NT2/D1 (cell line): Measurements from ENCODE around the gene PPBP.

ENCODE experiments used
- DNase-seq: peaks from one replicate; pipeline ENCODE4 v3.0.0-alpha.2; 2011; ENCODE audit warnings: low read depth, low spot score
- H3K27me3 ChIP-seq: 2 replicates; pipeline ENCODE4 v1.6.0; 2011; ENCODE audit warnings: mild to moderate bottlenecking; ENCODE audit not compliant: insufficient read length, insufficient read depth
- H3K36me3 ChIP-seq: 2 replicates; pipeline ENCODE4 v1.6.1; 2011; ENCODE audit warnings: mild to moderate bottlenecking, low read length, mixed read lengths; ENCODE audit not compliant: insufficient read depth, insufficient read length
- H3K4me1 ChIP-seq: 2 replicates; pipeline ENCODE4 v1.5.1; 2011; ENCODE audit not compliant: insufficient read depth, insufficient read length
- H3K4me3 ChIP-seq: 2 replicates; pipeline ENCODE4 v1.5.1; 2011; ENCODE audit warnings: low read depth; ENCODE audit not compliant: insufficient read length
- H3K9ac ChIP-seq: 2 replicates; pipeline ENCODE4 v1.6.0; 2011; ENCODE audit warnings: low read depth; ENCODE audit not compliant: insufficient read length
- H3K9me3 ChIP-seq: 2 replicates; pipeline ENCODE4 v1.5.1; 2011; ENCODE audit warnings: mild to moderate bottlenecking, low read length; ENCODE audit not compliant: insufficient read depth
- SUZ12 ChIP-seq: IDR thresholded peaks from 2 replicates; pipeline ENCODE4 v1.6.1; 2011; ENCODE audit not compliant: insufficient read length, insufficient read depth; ENCODE audit errors: extremely low read depth
- YY1 ChIP-seq: IDR thresholded peaks from 2 replicates; pipeline ENCODE4 v1.6.1; 2011; ENCODE audit not compliant: insufficient read length, insufficient read depth
- ZNF274 ChIP-seq: IDR thresholded peaks from 2 replicates; pipeline ENCODE4 v1.6.1; 2011; ENCODE audit warnings: mild to moderate bottlenecking, low read depth, low read length

Gene PPBP

DNA sequence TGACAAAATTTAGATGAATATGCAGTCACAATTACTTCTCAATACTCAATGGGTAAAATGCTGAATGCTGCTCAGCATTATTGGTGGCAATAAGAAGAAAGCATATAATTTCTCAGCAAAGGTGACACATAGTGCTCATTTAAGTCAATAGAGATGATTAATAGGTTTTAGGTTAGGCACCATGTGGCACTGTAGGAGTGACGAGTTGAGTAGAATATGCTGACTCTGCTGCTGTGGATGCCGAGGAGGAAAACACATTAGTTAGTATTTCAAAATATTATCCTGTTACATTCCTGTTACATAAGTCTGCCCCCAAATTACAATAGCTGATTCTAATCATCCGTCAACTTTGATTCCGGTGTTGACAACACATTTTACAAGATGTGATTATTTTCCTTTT lies 24.1 kb upstream of the PPBP start:
- no peak for DNase-seq
- no peak overlapping the region for H3K9ac ChIP-seq
- no peak overlapping the region for H3K4me3 ChIP-seq
- H3K4me1 ChIP-seq: no peaks in the 10 kb centered on the region
- no peaks in the 10 kb centered on the region for H3K27me3 ChIP-seq
- H3K9me3 ChIP-seq: no peaks in the 10 kb centered on the region
- TF ChIP-seq SUZ12: no peak
- H3K36me3 ChIP-seq: no peaks in the 10 kb centered on the region

DNA sequence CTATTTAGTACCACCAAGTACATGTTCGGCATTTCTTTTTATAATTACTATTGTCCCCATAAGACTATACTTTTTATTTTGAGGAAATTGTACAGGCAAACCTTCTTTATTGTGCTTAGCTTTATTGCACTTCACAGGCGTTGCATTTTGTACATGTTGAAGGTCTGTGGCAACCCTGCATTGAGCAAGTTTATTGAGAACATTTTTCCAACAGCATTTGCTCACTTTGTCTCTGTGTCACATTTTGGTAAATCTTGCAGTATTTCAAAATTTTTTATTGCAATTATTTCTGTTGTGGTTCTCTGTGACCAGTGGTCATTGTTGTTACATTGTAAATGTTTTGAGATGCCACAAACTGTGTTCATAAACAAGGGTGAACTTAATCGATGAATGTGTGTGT lies 21.3 kb upstream of the PPBP start:
- TF ChIP-seq ZNF274 (no peak), YY1 (no peak), SUZ12 (no peak)
- no peak overlapping the region for H3K4me3 ChIP-seq
- no peaks in the 10 kb centered on the region for H3K27me3 ChIP-seq
- no peaks in the 10 kb centered on the region for H3K4me1 ChIP-seq
- no peaks in the 10 kb centered on the region for H3K9me3 ChIP-seq
- H3K36me3 ChIP-seq: no peaks in the 10 kb centered on the region
- DNase-seq: no peak
- H3K9ac ChIP-seq: no peak overlapping the region

DNA sequence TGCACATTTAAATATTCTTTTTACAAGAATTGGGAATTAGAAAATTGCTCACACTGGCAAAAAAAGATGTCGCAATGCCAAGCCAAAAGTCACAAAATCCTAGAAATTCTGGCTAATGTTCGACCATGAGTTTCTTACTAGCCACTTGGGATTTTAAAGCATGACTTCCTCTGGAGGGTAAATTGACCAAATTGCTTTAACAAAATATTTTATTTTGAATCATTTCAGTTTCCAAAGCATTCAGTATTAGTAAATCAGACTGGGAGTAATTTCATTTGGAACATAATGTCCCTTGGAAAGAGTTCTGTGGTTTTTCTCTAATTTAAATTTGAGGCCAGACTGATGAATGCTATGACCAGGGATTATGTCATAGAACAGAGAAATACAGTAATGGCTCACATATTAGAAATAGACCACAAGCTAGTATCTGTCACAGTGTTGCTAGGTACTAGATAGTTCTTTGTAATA lies 18.1 kb upstream of the PPBP start:
- Histone ChIP-seq H3K9ac (no peak overlapping the region), H3K36me3 (no peaks in the 10 kb centered on the region), H3K27me3 (no peaks in the 10 kb centered on the region), H3K4me1 (no peaks in the 10 kb centered on the region), H3K4me3 (no peak overlapping the region), H3K9me3 (no peaks in the 10 kb centered on the region)
- no peak for TF ChIP-seq SUZ12
- no peak for TF ChIP-seq YY1
- TF ChIP-seq ZNF274: no peak
- no peak for DNase-seq

DNA sequence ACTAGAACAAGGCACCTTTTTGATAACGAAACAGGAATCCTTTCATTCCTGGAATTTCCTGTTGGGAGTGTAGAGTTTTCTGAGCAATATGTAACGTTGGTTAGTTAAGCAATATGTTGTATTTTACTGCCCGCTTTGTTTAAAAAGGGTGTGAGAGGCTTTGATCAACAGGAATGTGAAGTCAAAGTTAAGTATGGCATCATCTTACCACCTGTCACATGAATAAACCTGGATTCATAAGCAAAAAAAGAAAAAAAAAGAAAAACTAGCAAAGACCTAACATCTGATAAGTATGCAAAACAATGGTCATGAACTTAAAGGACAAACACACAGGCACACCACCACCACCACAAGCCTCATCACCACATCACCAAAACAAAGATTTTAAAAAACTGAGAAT lies 17.5 kb upstream of the PPBP start:
- TF ChIP-seq YY1: no peak
- no peak for TF ChIP-seq ZNF274
- TF ChIP-seq SUZ12: no peak
- no peak for DNase-seq
- H3K27me3 ChIP-seq: no peaks in the 10 kb centered on the region
- H3K9ac ChIP-seq: no peak overlapping the region
- H3K4me1 ChIP-seq: no peaks in the 10 kb centered on the region
- H3K9me3 ChIP-seq: no peaks in the 10 kb centered on the region
- H3K4me3 ChIP-seq: no peak overlapping the region
- H3K36me3 ChIP-seq: no peaks in the 10 kb centered on the region

DNA sequence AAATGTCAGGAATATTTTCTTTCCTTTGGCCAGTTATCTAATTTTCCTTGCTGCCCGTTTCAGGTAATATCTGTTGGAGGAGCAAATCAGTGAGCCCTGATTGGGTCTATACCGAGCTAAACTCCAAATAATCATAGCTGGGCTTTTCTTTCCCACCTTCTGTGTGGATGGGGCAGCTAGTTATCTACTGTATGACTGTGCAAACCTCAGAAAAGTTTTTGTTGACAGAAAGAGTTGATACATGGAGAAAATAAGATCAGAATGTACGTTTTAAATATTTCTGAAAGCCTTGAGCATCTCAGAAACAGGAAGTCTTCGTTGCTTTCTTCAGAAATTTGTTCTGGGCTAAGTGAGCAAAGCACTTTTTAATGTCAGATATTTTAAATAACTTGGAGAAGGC lies 16.7 kb upstream of the PPBP start:
- Histone ChIP-seq H3K27me3 (no peaks in the 10 kb centered on the region), H3K9me3 (no peaks in the 10 kb centered on the region), H3K36me3 (no peaks in the 10 kb centered on the region), H3K4me1 (no peaks in the 10 kb centered on the region), H3K4me3 (no peak overlapping the region), H3K9ac (no peak overlapping the region)
- no peak for DNase-seq
- TF ChIP-seq ZNF274: no peak
- TF ChIP-seq YY1: no peak
- no peak for TF ChIP-seq SUZ12

DNA sequence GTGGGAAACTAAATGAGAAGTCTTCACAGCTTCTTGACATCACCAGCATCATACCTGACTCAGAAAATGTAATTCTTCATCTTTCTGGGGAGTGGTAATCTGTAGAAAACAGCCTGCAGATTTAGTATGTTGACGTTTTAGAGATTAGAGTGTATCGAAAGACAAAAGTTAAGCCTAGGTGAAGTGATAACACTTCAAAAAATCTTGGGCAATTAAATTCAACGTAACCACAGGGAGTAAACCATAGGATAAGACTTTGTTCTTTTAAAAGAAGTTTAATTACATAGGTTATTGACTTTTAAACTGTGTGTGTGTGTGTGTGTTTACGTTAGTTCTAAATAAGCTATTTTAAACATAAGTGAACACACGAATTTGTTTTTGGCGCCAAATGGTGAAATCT lies 12.3 kb upstream of the PPBP start:
- Histone ChIP-seq H3K9ac (no peak overlapping the region), H3K4me3 (no peak overlapping the region), H3K27me3 (no peaks in the 10 kb centered on the region), H3K9me3 (no peaks in the 10 kb centered on the region), H3K4me1 (no peaks in the 10 kb centered on the region), H3K36me3 (no peaks in the 10 kb centered on the region)
- DNase-seq: no peak
- no peak for TF ChIP-seq YY1
- TF ChIP-seq ZNF274: no peak
- TF ChIP-seq SUZ12: no peak

DNA sequence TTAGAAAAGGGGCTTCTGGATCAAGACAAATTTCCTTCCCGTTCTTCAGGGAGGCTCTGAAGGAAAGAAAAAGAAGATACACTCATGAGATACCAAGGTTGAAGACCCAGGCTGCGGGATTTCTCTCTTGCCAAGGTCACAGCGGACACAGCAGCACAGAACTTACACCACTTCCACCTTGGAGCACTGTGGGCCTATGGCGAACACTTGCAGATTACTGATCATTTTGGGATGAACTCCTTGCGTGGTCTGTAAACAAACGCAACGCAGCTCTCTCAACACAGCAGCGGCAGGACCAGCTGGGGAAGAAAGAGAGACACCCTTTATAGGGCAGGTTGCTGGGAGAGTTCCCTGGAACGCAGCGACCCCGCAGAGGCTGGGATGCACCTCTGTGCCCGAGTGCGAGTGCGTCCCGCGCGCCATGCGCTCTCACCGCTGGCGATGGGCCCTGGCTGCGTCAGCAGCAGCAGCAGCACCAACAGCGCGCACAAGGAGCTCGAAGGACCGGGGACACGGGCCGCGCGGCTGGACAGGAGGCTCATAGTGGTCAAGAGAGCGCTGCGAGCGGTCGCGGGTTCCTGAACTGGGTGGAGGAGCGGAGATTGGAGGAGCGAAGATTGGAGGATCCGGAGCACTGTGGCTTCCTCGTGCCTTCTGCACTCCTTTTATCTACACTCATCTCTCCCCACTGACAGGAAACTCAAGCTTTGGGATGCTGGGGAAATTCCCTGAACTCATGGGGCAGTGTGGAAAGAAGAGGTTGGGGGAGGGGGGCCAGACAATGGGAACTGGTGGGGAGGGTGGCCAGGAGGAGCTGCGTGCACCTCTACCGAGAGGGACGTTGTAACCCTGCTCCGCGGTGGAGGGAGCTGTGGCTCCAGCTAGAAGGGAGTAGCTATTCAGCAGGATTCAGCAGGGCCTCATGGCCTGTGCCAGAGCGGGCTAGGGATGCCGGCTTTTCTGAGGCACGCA lies 10.3 kb upstream of the PPBP start, which contains the start of gene CXCL5:
CXCL5 (minus strand) TSS at position 638 of the 972 bp plus-strand sequence; CDS start at position 542, 96 bp downstream.
- Histone ChIP-seq H3K36me3 (no peaks in the 10 kb centered on the region), H3K9me3 (no peaks in the 10 kb centered on the region), H3K9ac (no peak within 1 kb of the TSS), H3K4me3 (no peak within 1 kb of the TSS), H3K4me1 (no peaks in the 10 kb centered on the region), H3K27me3 (no peaks in the 10 kb centered on the region)
- TF ChIP-seq ZNF274 (no peak), SUZ12 (no peak), YY1 (no peak)
- no peak for DNase-seq
